HG03520 (cell line): Measurements from ENCODE around the gene SH3GL2.

Source experiments
- ATAC-seq: cut with Tn5 transposase; IDR thresholded peaks from one replicate; pipeline ENCODE4 v1.9.1; 2021; ENCODE audit warnings: mild to moderate bottlenecking, moderate library complexity; ENCODE audit not compliant: unreplicated experiment

Gene SH3GL2

GRCh38 chr9:17578911-17579793, at the start of gene SH3GL2:
TSS of gene SH3GL2 (plus strand) at chr9:17579066.
- peak; percentile 64 for ATAC-seq

GRCh38 chr9:17531642-17532254, 47.1 kb upstream of the SH3GL2 start:
- ATAC-seq: peak; percentile 82

GRCh38 chr9:17532461-17532860, 46.4 kb upstream of the SH3GL2 start:
- ATAC-seq: no peak

- ATAC-seq: no peak
These were observed 43.7 kb upstream of the SH3GL2 start for GRCh38 chr9:17535176-17535575.

GRCh38 chr9:17536027-17536426, 42.8 kb upstream of the SH3GL2 start:
- no peak for ATAC-seq

GRCh38 chr9:17551023-17551422, 27.8 kb upstream of the SH3GL2 start:
- ATAC-seq: no peak

GRCh38 chr9:17555362-17556054, 23.4 kb upstream of the SH3GL2 start:
- ATAC-seq: peak; percentile 69

GRCh38 chr9:17556255-17556654, 22.6 kb upstream of the SH3GL2 start:
- ATAC-seq: no peak

- no peak for ATAC-seq
These were observed 21.9 kb upstream of the SH3GL2 start for GRCh38 chr9:17556935-17557334.

- no peak for ATAC-seq
These were observed 7.0 kb upstream of the SH3GL2 start for GRCh38 chr9:17571825-17572224.

GRCh38 chr9:17574342-17574741, 4.5 kb upstream of the SH3GL2 start:
- no peak for ATAC-seq

- ATAC-seq: no peak
These were observed 322 bp upstream of the SH3GL2 start for GRCh38 chr9:17578577-17578910.

GRCh38 chr9:17580119-17580518, 1.3 kb downstream of the SH3GL2 start:
- ATAC-seq: no peak

- no peak for ATAC-seq
These were observed 8.2 kb downstream of the SH3GL2 start for GRCh38 chr9:17587113-17587512.

GRCh38 chr9:17588395-17588794, 9.5 kb downstream of the SH3GL2 start:
- ATAC-seq: no peak

GRCh38 chr9:17588941-17589340, 10.1 kb downstream of the SH3GL2 start:
- no peak for ATAC-seq

GRCh38 chr9:17589771-17590170, 10.9 kb downstream of the SH3GL2 start:
- ATAC-seq: no peak

GRCh38 chr9:17594961-17595360, 16.1 kb downstream of the SH3GL2 start:
- no peak for ATAC-seq

GRCh38 chr9:17597977-17598376, 19.1 kb downstream of the SH3GL2 start:
- ATAC-seq: no peak

GRCh38 chr9:17600962-17601593, 22.2 kb downstream of the SH3GL2 start:
- no peak for ATAC-seq

- ATAC-seq: no peak
These were observed 25.7 kb downstream of the SH3GL2 start for GRCh38 chr9:17604556-17604955.
